Measurements from ENCODE around the gene TOMM40.
"Not testable (repeated sequence)": the region's sequence is repeated elsewhere in the genome, so short reads cannot be mapped to it uniquely, and the experiment has no call there.

The TOMM40 gene

DNA sequence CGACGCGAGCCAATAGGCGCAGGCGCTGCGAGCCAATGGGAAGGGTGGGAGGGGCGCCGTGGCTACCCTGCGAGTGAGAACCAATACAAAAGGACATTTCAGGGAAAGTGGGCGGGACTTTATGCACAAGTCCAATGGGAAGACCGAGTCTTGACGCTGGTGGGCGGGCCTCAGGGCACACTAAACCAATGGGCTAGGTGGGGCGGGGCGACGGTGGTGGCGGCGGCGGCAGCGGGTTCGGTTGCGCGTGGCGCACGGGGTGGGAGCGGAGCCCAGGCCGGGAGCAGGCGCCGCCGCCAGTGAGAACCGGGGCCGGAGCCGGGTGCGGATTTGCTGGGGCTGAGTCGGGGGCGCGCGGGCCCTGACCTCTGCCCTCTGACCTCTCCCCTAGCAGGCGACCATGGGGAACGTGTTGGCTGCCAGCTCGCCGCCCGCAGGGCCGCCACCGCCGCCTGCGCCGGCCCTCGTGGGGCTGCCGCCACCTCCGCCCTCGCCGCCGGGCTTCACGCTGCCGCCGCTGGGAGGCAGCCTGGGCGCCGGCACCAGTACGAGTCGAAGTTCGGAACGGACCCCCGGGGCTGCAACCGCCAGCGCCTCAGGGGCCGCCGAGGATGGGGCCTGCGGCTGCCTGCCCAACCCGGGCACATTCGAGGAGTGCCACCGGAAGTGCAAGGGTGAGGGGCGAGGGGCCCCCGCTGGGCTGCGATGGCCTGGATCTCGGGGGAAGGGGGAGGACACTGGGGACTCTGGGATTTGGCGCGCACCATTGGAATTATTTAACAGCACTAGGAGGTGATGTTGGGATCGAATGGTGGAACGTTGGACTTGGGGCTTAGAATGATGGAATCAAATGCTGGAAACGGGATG is at the start of gene TOMM40:
TSS of gene TOMM40 (plus strand) at position 239 of the 867 bp plus-strand sequence. CDS start at position 401, 162 bp downstream.
- DNase-seq: no peak

DNA sequence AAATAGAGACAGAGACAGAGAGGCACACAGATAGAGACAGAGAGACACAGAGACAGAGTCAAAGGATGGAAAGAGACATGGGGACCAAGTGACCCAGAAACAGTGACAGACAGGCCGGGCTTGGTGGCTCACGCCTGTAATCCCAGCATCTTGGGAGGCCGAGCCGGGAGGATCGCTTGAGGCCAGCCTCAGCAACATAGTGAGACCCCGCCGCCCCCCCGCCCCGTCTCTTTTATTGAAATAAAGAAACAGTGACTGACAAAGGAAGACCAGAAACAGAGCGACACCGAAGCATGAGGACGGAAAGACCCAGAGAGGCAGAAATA is 45.8 kb upstream of the TOMM40 start:
- DNase-seq: no peak

DNA sequence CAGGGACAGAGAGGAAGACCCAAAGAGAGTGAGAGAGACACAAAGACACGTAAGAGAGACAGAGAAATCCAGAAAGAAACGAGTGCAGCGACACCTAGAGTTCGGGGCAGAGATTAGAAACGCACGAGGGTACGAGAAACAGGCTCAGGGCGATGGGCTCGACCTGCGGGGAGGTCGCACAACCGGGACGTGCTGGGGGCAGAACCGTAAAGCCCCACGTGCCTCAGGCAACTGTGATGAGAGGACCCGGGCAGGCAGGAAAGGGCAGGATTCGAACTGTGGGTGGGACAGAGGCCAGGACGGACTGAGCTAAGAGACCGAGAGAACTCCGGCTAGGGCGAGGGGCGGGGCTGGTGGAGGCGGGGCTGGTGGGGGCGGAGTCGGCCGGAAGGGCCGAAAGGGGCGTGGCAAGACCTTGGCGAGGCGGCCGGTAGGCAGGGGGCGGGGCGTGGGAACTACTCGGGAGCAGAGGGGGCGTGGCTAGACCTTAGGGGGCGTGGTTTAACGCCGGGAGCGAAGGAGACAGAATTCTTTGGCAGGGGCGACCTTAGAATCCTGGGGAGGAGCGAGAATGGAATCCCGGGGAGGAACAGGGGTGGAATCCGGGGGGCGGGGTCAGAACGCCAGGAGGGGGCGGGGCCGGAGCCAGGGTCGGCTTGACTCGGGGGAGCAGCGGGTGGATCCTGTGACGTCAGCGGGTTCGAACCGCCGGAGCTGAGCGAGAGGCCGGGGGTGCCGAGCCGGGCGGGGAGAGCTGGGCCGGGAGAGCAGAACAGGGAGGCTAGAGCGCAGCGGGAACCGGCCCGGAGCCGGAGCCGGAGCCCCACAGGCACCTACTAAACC is 45.2 kb upstream of the TOMM40 start, which contains the start of gene NECTIN2:
TSS of gene NECTIN2 (plus strand) at position 686 of the 843 bp plus-strand sequence. CDS start 229 bp downstream, outside the sequence.
- DNase-seq: peak; percentile 95

DNA sequence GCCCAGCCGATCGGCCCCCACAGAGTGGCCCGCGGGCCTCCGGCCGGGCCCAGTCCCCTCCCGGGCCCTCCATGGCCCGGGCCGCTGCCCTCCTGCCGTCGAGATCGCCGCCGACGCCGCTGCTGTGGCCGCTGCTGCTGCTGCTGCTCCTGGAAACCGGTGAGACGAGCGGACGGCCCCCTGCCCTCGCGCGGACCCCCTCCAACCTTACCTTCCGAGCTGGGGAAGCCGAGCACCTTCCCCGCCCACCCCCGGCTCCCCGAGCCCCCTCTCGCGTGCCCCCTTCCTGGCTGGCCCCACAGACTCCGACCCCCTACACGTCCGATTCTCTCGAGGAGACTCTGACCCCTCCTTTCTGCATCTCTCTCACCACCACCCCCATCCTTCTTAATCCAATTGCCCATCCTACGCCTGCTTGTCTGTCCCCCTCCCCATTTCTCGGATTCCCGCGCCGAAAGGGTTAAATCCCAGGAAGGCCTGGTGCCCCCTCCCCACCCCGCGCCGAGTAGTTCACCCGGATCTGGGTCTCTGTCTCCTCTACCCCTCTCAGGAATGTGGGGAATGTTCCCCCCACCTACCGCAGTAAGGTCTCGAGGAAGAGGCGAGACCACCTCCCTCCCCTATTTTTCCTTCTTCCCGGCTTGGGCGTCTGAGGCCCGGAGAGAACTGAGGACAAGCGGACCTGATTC is 44.5 kb upstream of the TOMM40 start:
- no peak for DNase-seq

DNA sequence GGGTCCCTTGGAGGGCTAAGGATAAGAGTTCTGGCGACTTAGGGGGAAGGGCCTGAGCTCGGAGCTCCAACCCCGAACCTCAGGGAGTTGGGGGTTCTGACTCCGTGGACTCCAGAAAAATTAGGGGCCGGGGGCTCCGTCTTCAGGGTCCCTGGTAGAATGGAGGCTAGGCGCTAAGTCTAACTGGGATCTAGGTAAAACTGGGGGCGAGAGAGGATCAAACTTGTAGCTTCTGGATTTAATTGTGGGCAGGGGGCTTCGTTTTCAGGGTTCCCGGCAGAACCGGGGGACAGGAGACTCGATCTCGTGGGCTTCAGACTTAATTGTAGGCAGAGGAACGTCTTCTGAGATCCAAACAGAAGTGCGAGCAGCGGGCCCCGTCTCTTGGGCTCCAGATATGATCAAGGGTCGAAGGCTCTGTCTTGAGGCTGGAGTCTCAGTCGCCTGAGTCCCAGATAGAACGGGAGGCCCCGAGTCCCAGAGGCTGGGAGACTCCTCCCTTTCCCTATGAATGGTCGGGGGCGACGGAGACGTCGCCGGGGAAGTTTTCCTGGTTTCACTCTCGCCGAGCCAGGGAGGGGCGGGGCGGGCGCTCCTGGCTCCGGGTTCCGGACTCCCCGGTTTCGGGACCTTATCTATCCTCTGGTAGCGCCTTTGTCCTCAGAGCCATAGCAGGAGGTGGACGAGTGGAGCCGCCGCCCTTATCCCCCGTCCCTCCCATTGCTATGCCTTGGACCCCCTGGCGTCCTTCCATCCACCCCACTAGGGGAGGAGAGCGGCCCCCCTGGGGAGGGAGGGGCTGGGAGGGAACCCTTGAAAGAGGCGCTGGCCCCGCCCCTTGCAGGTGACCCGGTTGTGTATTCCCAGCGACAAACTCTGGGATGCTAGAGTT is 43.7 kb upstream of the TOMM40 start:
- peak; percentile 22 for DNase-seq

DNA sequence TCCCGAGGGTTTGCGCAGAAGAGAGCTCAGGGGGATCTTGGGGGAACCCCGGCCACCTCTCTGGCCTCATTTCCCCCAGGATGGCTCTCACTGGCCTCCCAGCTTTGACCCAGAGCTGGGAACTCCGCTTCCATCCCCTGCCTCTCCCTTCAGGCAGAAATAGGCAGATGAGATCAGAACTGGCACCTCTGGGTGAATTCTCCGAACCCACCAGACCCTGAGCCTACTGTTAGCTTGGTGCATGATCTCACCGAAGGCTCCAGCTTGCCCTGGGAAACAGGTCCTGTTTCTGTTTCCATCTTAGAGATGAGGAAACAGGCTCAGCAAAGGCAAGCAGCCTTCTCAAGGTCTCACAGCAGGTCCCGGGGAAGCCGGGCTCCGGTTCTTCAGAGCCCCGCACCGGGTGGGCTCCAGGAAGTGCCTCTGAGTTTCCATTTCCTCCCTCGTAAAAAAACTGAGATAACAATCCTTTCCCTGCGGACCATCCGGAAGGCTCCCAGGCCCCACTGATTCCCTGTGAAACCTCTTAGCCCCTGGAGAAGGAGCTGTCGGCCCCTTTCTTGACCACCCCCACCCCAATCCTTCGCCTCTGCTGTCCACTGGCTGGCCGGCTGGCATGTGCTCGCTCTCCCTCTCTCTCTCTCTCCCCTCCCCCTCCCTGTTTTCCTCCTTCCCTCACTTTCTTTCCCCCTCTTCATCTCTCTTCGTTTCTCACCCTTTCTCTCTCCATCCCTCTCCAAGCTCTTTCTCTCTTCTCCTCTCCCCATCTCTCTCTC is 42.8 kb upstream of the TOMM40 start:
- peak; percentile 22 for DNase-seq

DNA sequence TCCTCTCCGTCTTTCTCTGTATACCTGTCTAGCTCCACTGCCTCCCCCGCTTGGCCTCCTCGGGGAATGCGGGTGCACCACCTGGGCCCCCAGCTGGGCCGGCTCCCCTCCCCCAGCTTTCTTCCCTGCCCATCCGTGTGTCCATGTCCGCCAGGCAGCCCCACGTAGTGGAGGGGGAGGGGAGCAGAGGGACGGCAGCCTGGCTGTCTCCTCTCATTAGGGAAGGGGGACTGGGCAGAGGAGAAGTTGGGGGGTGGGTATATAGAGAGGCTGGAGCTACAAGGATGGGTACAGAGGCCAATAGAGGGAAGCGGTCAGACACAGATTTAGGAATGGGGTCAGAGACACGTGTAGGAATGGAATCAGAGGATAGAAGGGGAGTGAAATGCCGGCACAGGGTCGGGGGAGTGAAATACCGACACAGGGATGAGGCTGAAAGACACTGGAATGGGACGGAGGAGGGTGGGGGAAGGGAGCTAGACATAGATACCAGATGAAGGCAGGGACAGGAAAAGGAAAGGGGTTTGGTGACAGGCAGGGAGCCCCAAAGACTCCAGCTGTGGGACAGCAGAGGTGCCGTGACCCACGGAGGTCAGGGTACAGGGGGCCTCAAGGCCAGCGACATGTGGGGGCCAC is 42.1 kb upstream of the TOMM40 start:
- DNase-seq: no peak

DNA sequence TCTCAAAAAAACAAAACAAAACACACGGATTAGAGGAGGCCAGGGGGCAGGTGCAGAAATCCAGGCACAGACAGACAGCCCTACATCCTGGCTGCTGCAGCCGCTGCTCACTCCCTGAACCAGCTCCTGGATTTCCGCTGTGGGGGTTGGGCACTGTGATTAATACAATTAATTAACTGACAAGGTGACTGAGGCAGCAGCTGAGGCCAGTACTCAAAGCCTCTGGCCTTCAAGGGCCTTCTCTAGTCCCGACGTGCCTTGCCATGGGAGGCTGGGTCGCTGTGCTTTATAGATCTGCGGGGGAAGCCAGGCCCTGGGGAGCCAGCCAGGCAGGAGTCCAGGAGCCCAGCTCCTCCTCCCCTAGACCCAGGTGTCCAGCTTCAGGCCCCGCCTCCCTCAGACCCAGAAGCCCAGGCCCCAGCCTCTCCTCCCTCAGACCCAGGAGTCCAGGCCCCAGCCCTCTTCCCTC is 40.4 kb upstream of the TOMM40 start:
- DNase-seq: no peak

DNA sequence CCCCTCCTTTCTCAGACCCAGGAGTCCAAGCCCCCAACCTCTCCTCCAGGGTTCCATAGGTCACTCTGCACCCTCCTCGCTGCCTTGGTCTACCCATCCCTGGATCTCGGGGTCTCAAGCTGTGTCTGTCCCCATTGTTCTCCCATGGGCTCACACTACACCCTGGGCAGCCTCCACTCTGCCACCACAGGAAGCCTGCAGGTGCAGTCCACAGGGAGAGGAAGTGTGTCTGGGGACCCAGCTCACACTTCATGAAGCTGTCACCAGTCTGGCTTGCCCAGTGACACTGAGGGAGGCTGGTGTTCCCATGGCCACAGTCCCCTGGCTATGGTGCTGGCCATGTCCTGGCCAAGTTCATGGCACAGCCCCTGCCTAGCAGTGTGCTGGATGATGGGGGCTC is 39.6 kb upstream of the TOMM40 start:
- no peak for DNase-seq

DNA sequence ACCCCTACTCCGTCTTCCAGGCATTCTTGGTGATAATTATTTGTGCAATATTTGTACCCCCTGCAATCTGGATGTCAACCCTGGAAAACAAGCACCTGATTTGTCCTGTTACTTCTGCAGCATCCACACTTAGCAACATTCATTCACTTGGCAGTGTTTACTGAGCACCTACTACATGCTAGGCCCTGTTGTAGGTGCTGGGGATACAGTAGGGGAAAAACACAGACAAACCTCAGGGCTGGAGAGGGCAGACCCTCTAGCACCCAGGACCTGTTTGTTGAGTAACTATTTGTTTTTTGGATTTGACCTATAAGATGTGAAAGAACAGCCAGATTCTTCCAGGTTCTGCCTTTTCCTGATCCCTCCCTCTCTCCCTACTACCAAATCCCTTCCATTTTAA is 35.4 kb upstream of the TOMM40 start:
- DNase-seq: no peak

DNA sequence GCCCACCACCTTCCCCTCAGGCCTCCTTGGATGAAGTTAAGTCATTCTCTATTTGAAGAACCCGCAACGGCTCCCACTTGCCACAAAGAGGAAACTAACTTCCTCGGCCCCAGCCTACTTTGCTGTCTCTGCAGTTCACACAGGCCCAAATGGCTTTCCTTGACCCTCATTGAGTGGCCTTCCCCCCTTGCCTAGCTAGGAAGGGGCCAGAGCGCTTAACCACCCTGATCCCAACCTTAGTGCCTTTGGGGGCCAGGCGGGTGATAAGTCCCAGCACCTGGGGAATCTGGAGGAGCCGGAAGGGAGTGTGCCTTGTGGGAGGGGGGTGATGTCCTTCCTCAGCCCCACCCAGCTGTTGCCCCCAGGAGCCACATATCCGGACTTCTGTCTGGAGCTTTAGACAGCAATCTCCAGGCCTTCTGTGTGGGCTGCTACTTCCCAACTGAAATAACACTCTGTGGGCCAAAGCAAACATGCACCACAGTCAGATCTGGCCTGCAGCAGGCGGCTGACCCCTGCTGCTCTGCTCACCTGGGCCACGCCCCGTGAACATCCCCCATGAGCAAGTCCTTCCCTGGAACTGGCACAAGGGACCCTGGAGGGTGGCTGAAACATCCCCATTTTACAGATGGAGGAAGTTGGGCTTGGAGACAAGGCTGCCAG is 34.5 kb upstream of the TOMM40 start:
- DNase-seq: no peak

DNA sequence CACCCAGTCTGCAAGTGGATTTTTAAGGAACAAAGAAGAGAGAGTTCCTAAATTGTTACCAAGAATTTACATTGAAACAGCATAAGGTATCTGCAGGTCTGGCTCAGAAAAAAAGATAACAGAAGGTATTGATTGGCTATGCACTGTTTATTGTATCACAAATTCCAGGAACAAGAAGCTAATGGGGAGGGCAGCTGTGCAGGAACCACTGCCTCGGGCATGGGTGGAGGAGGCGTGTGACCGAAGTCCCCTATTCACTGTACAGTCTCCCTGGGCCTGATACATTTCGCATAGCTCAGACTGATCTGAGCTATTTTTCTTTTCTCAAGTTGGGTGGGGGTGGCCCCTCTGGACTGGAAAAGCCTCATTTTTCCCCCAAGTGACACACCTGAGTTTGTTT is 33.2 kb upstream of the TOMM40 start:
- DNase-seq: no peak

DNA sequence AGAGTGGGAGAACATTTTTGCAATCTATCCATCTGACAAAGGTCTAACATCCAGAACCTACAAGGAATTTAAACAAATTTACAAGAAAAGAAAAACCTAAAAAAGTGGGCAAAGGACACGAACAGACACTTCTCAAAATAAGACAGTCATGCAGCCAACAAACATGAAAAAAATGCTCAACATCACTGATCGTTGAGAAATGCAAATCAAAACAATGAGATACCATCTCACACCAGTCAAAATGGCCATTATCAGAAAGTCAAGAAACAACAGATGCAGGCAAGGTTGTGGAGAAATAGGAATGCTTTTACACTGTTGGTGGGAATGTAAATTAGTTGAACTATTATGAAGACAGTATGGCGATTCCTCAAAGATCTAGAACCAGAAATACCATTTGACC is 29.5 kb upstream of the TOMM40 start:
- DNase-seq: not testable (repeated sequence)

DNA sequence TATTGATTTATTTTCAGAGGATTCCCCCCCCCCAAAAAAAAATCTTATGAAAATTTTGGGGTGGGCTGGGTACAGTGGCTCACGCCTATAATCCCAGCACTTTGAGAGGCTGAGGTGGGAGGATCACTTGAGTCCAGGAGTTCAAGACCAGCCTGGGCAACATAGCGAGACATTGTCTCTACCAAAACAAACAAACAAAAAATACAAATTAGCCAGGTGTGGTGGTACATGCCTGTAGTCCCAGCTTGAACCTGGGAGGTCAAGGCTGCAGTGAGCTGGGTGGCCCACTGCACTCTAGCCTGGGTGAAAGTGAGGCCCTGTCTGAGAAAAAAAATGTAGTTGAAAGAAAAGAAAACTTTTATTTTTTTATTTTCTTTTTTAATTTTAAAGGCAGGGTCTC is 27.1 kb upstream of the TOMM40 start:
- no peak for DNase-seq

DNA sequence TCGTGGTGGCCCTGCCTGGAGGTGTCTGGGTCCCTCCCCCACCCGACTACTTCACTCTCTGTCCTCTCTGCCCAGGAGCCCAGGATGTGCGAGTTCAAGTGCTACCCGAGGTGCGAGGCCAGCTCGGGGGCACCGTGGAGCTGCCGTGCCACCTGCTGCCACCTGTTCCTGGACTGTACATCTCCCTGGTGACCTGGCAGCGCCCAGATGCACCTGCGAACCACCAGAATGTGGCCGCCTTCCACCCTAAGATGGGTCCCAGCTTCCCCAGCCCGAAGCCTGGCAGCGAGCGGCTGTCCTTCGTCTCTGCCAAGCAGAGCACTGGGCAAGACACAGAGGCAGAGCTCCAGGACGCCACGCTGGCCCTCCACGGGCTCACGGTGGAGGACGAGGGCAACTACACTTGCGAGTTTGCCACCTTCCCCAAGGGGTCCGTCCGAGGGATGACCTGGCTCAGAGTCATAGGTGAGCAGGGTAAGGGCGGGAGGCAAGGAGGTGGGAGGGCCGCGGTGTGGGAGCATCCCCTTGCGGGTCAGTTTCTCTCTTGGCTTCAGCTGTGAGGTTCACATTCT is 25.8 kb upstream of the TOMM40 start:
- no peak for DNase-seq

DNA sequence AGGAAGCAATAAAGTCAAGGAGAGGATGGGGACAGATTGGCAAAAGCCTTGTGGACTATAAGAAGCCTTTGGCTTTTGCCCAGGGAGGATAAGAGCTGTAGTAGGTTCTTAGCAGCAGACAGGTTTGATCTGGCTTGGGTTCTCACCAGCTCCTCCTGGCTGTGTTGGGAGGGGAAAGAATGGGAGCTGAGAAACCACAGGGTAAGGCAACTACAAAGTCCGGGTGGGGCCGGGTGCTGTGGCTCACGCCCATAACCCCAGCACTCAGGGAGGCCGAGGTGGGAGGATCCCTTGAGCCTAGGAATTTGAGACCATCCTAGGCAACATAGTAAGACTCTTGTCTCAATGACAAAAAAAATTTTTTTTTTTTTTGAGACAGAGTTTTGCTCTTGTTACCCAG is 24.4 kb upstream of the TOMM40 start:
- DNase-seq: no peak

DNA sequence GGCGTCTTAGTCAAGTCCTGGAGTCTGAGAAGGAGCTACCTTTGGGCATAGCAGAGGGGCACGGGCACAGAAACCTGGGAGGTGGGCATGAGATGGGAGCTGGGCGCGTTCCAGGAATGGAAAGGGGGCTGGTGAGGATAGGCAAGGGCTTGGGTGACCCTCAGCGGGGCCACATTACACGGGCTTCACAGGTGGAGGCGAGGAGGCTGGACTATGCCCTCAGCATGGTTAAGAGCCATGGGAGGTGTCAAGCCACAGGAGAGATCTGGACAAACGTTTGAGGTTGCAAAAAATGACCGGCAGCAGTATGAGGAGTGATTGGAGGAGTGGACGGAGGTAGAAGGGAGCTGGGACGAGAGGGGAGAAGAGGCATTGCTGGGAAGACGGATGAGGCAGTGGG is 23.5 kb upstream of the TOMM40 start:
- DNase-seq: no peak

DNA sequence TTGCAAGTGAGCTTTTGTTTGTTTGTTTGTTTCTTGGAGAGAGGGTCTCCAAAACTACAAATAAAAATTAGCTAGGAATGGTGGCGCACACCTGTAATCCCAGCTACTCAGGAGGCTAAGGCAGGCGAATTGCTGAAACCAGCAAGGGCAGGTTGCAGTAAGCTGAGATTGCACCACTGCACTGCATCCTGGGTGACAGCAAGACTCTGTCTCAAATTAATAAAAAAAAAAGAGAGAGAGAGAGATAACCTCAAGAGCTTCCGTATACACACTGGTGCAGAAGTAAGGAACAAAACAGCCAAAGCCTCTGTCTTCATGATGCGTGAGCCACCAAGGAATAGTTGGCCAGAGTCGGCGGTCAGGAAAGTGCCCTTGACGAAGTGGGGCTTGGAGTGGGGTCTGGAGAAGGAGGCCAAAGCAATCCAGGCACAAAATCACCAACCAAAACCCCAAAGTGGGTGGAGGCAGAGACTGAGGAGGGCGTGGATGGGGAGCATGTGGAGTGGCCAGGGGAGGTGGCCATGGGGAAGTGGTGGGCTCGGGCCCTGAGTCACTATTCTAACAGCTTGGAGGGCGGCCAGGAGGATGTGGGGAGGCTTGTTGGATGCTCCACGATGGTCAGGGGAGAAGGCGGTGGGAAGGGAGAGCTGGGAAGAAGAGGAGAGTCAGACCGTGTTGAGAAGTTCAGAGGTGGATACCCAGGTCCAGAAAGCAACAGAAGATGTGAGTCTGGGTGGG is 21.2 kb upstream of the TOMM40 start:
- no peak for DNase-seq

DNA sequence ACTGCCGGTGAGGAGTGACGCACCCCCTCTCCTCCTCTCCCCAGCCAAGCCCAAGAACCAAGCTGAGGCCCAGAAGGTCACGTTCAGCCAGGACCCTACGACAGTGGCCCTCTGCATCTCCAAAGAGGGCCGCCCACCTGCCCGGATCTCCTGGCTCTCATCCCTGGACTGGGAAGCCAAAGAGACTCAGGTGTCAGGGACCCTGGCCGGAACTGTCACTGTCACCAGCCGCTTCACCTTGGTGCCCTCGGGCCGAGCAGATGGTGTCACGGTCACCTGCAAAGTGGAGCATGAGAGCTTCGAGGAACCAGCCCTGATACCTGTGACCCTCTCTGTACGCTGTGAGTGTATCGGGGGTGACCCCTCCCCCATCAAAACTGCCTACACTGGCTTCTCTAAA is 19.2 kb upstream of the TOMM40 start:
- no peak for DNase-seq

Measured in HCEC 1CT (cell line).